Non-pigmented ciliary epithelial cell (primary cell): Measurements from ENCODE around the gene LRRFIP2.

ENCODE experiments used
- DNase-seq: peaks from one replicate; pipeline ENCODE4 v3.0.0-alpha.2; 2010; ENCODE audit warnings: low read depth

LRRFIP2 gene

GRCh38 chr3:37114251-37115145 is 59.9 kb downstream of the LRRFIP2 start:
- DNase-seq: peak; percentile 77

- no peak for DNase-seq
Observed at GRCh38 chr3:37112987-37113386, 61.4 kb downstream of the LRRFIP2 start.

- DNase-seq: no peak
Observed at GRCh38 chr3:37111199-37111598, 63.2 kb downstream of the LRRFIP2 start.

- no peak for DNase-seq
Observed at GRCh38 chr3:37107846-37108245, 66.5 kb downstream of the LRRFIP2 start.

GRCh38 chr3:37103103-37103808 is 71.1 kb downstream of the LRRFIP2 start:
- DNase-seq: no peak

- DNase-seq: no peak
Observed at GRCh38 chr3:37100411-37100810, 74.0 kb downstream of the LRRFIP2 start.

GRCh38 chr3:37099469-37099868 is 74.9 kb downstream of the LRRFIP2 start:
- DNase-seq: no peak

GRCh38 chr3:37098884-37099283 is 75.5 kb downstream of the LRRFIP2 start:
- no peak for DNase-seq

- DNase-seq: no peak
Observed at GRCh38 chr3:37097776-37098175, 76.6 kb downstream of the LRRFIP2 start.

GRCh38 chr3:37096975-37097374 is 77.4 kb downstream of the LRRFIP2 start:
- no peak for DNase-seq

- DNase-seq: peak; percentile 32
Observed at GRCh38 chr3:37096288-37096687, 78.1 kb downstream of the LRRFIP2 start.

GRCh38 chr3:37094636-37095035 is 79.7 kb downstream of the LRRFIP2 start:
- DNase-seq: no peak

GRCh38 chr3:37093481-37093880 is 80.9 kb downstream of the LRRFIP2 start:
- peak; percentile 43 for DNase-seq

GRCh38 chr3:37092484-37092883 is 81.9 kb downstream of the LRRFIP2 start:
- DNase-seq: no peak

GRCh38 chr3:37087870-37088269 is 86.5 kb downstream of the LRRFIP2 start:
- no peak for DNase-seq

GRCh38 chr3:37086918-37087317 is 87.5 kb downstream of the LRRFIP2 start:
- no peak for DNase-seq

- DNase-seq: no peak
Observed at GRCh38 chr3:37082317-37082716, 92.1 kb downstream of the LRRFIP2 start.

GRCh38 chr3:37075955-37076354 is 98.4 kb downstream of the LRRFIP2 start:
- DNase-seq: no peak

GRCh38 chr3:37074178-37074577 is 100.2 kb downstream of the LRRFIP2 start:
- DNase-seq: peak; percentile 65

GRCh38 chr3:37072892-37073291 is 101.5 kb downstream of the LRRFIP2 start:
- DNase-seq: peak; percentile 65

- no peak for DNase-seq
Observed at GRCh38 chr3:37071921-37072320, 102.5 kb downstream of the LRRFIP2 start.

- DNase-seq: no peak
Observed at GRCh38 chr3:37068031-37068430, 106.4 kb downstream of the LRRFIP2 start.

GRCh38 chr3:37067577-37067976 is 106.8 kb downstream of the LRRFIP2 start:
- DNase-seq: no peak
